ENCODE data around the gene OTUB1. TPM values are rescaled to one million over a fixed set of nuclear protein-coding genes. Genes with fewer than 3 reads are reported as not detected.
"Not testable (repeated sequence)": the region's sequence is repeated elsewhere in the genome, so short reads cannot be mapped to it uniquely, and the experiment has no call there.

OTUB1 gene
- total RNA-seq, 1 experiment from 2014 or later = 119 TPM

DNA sequence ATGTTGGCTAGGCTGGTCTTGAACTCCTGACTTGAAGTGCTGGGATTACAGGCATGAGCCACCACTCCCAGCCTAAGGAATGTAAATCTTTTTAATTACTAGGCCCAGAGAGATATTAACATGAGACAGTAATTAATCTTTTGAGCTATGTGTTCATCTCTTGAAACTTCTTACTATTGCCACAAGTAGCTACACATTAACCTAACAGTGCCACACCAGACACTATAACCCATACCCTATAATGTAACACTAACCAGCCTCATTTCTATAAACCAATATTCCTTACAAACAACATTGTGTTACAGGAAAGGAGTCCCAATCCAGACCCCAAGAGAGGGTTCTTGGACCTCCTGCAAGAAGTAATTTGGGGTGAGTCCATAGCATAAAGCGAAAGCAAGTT, 19.8 kb upstream of the OTUB1 start:
- TF ChIP-seq CTCF (conservative IDR thresholded peaks at IDR 0.05) (no peak), EZH2 (IDR thresholded peaks at IDR 0.05; ENCODE audit: low read depth) (no peak)
- H3K36me3 ChIP-seq (ENCODE audit: low read depth) = no peaks in the 10 kb centered on the region
- no TSS peak for BruUV-seq (replicated peaks)
- no peaks in the 10 kb centered on the region for H3K9me2 ChIP-seq (ENCODE audit: insufficient read depth)
- H4K20me1 ChIP-seq (ENCODE audit: insufficient read depth) = no peaks in the 10 kb centered on the region
- intact Hi-C loops (cut with micrococcal nuclease; ENCODE audit: unreplicated experiment) = no loop called here
- no peak overlapping the region for H3K27ac ChIP-seq
- H3F3A ChIP-seq (ENCODE audit: insufficient read depth, low read depth) = peaks cover 13% of the 10 kb centered on the region; the same call in 1 of the 2 replicates
- no peak for DNase-seq
- ChIA-PET CTCF (interaction anchor here (0.6 kb wide), 1 partner anchor 271 kb away, joined by 4 read pairs; no protein-coding TSS in a partner anchor), POLR2A (ENCODE audit: unreplicated experiment) (interaction anchor here (0.6 kb wide), 2 partner anchors 178 to 319 kb away, joined by 3 to 4 read pairs; no protein-coding TSS in a partner anchor)
- H3K9me3 ChIP-seq (ENCODE audit: insufficient read depth, low read depth) = no peaks in the 10 kb centered on the region
- no peak overlapping the region for H2AFZ ChIP-seq
- H3K79me2 ChIP-seq (ENCODE audit: low read depth) = no peaks in the 10 kb centered on the region
- H3K4me2 ChIP-seq = no peak overlapping the region
- no peak overlapping the region for H3K4me3 ChIP-seq
- H3K4me1 ChIP-seq (replicated peaks; ENCODE audit: insufficient read depth) = no peaks in the 10 kb centered on the region
- no peaks in the 10 kb centered on the region for H3K27me3 ChIP-seq (ENCODE audit: insufficient read depth, low read depth)

GRCh38 chr11:63969461-63969860, 16.8 kb upstream of the OTUB1 start:
- Histone ChIP-seq H4K20me1 (ENCODE audit: insufficient read depth) (no peaks in the 10 kb centered on the region), H3K36me3 (ENCODE audit: low read depth) (no peaks in the 10 kb centered on the region), H2AFZ (no peak overlapping the region), H3F3A (ENCODE audit: insufficient read depth, low read depth) (peaks cover 9% of the 10 kb centered on the region; the same call in 1 of the 2 replicates), H3K4me1 (replicated peaks; ENCODE audit: insufficient read depth) (no peaks in the 10 kb centered on the region), H3K9me2 (ENCODE audit: insufficient read depth) (no peaks in the 10 kb centered on the region), H3K4me3 (no peak overlapping the region), H3K9me3 (ENCODE audit: insufficient read depth, low read depth) (no peaks in the 10 kb centered on the region), H3K27ac (no peak overlapping the region), H3K79me2 (ENCODE audit: low read depth) (peaks cover under 1% of the 10 kb centered on the region; the same call in 1 of the 2 replicates), H3K27me3 (ENCODE audit: insufficient read depth, low read depth) (no peaks in the 10 kb centered on the region), H3K4me2 (no peak overlapping the region)
- intact Hi-C loops (cut with micrococcal nuclease; ENCODE audit: unreplicated experiment) = no loop called here
- no peak for TF ChIP-seq CTCF (conservative IDR thresholded peaks at IDR 0.05)
- no peak for TF ChIP-seq EZH2 (IDR thresholded peaks at IDR 0.05; ENCODE audit: low read depth)
- BruUV-seq (replicated peaks) = no TSS peak
- no peak for DNase-seq
- ChIA-PET CTCF (no interaction called here), POLR2A (ENCODE audit: unreplicated experiment) (no interaction called here)

- Histone ChIP-seq H3K9me3 (ENCODE audit: insufficient read depth, low read depth) (no peaks in the 10 kb centered on the region), H3K4me3 (no peak overlapping the region), H3F3A (ENCODE audit: insufficient read depth, low read depth) (no peaks in the 10 kb centered on the region), H3K9me2 (ENCODE audit: insufficient read depth) (no peaks in the 10 kb centered on the region), H3K4me2 (no peak overlapping the region), H3K36me3 (ENCODE audit: low read depth) (no peaks in the 10 kb centered on the region), H3K79me2 (ENCODE audit: low read depth) (peaks cover 14% of the 10 kb centered on the region), H2AFZ (no peak overlapping the region), H3K27ac (no peak overlapping the region), H3K4me1 (replicated peaks; ENCODE audit: insufficient read depth) (peaks cover 6% of the 10 kb centered on the region), H4K20me1 (ENCODE audit: insufficient read depth) (peaks cover 2% of the 10 kb centered on the region), H3K27me3 (ENCODE audit: insufficient read depth, low read depth) (no peaks in the 10 kb centered on the region)
- POLR2A ChIA-PET (ENCODE audit: unreplicated experiment) = no interaction called here
- no TSS peak for BruUV-seq (replicated peaks)
- DNase-seq = no peak
- CTCF ChIA-PET = interaction anchor here (0.5 kb wide), 1 partner anchor 1086 kb away, joined by 7 read pairs; no protein-coding TSS in a partner anchor
- intact Hi-C loops (cut with micrococcal nuclease; ENCODE audit: unreplicated experiment) = loop anchor here (10.0 kb wide), 1 partner anchor 334 kb away; the partner anchor contains the start of genes CATSPERZ and ESRRA
- no peak for TF ChIP-seq EZH2 (IDR thresholded peaks at IDR 0.05; ENCODE audit: low read depth)
- TF ChIP-seq CTCF (conservative IDR thresholded peaks at IDR 0.05) = no peak
Observed at GRCh38 chr11:63970902-63971301, 15.3 kb upstream of the OTUB1 start.

- CTCF ChIA-PET; H3K27ac ChIP-seq; DNase-seq; H3F3A ChIP-seq (ENCODE audit: insufficient read depth, low read depth); H3K27me3 ChIP-seq (ENCODE audit: insufficient read depth, low read depth); H3K9me3 ChIP-seq (ENCODE audit: insufficient read depth, low read depth); H2AFZ ChIP-seq; H3K36me3 ChIP-seq (ENCODE audit: low read depth); H3K9me2 ChIP-seq (ENCODE audit: insufficient read depth): not testable (repeated sequence)
- Histone ChIP-seq H3K4me1 (replicated peaks; ENCODE audit: insufficient read depth) (peaks cover 13% of the 10 kb centered on the region), H3K79me2 (ENCODE audit: low read depth) (peaks cover 40% of the 10 kb centered on the region), H3K4me2 (peak overlapping the region; percentile 43), H4K20me1 (ENCODE audit: insufficient read depth) (peaks cover 11% of the 10 kb centered on the region), H3K4me3 (peak overlapping the region; percentile 98; the same call in 1 of the 2 replicates)
- TSS peak; percentile 47 for BruUV-seq (replicated peaks)
- POLR2A ChIA-PET (ENCODE audit: unreplicated experiment) = interaction anchor here (0.6 to 0.8 kb wide), 2 partner anchors 146 to 208 kb away, joined by 3 to 8 read pairs; no protein-coding TSS in a partner anchor
- intact Hi-C loops (cut with micrococcal nuclease; ENCODE audit: unreplicated experiment) = loop anchor here (10.0 kb wide), 1 partner anchor 331 kb away; the partner anchor contains the start of genes CATSPERZ and ESRRA
Observed at GRCh38 chr11:63973912-63974258, 12.4 kb upstream of the OTUB1 start.
